OCI-LY7 (cell line): Measurements from ENCODE around the gene TBXA2R.

Experiments used
- EZH2phosphoT487 ChIP-seq: fragments of 200-600 bp; sonication (generic); IDR thresholded peaks from 2 replicates; pipeline ENCODE4 v1.6.1; 2018; ENCODE audit warnings: low read depth, borderline replicate concordance, mild to moderate bottlenecking, mixed run types, antibody characterized with exemption, low read length, moderate library complexity, mixed read lengths
- TF ChIP-seq, protein P1 (sequence below): fragments of 200-600 bp; sonication (generic); conservative IDR thresholded peaks from 2 replicates; pipeline ENCODE4 v1.5.1; 2014; ENCODE audit warnings: mild to moderate bottlenecking, antibody characterized with exemption, low read length, moderate library complexity, mixed read lengths

- TF ChIP-seq, protein P1, sequence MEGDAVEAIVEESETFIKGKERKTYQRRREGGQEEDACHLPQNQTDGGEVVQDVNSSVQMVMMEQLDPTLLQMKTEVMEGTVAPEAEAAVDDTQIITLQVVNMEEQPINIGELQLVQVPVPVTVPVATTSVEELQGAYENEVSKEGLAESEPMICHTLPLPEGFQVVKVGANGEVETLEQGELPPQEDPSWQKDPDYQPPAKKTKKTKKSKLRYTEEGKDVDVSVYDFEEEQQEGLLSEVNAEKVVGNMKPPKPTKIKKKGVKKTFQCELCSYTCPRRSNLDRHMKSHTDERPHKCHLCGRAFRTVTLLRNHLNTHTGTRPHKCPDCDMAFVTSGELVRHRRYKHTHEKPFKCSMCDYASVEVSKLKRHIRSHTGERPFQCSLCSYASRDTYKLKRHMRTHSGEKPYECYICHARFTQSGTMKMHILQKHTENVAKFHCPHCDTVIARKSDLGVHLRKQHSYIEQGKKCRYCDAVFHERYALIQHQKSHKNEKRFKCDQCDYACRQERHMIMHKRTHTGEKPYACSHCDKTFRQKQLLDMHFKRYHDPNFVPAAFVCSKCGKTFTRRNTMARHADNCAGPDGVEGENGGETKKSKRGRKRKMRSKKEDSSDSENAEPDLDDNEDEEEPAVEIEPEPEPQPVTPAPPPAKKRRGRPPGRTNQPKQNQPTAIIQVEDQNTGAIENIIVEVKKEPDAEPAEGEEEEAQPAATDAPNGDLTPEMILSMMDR: no peak
- TF ChIP-seq EZH2phosphoT487: no peak
Observed at GRCh38 chr19:3605361-3605760, 1.3 kb downstream of the TBXA2R start.
